Hepatocyte (in vitro differentiated cells): ENCODE data around the gene PVR.

ENCODE experiments used
- EZH2 ChIP-seq: fragments of 200-600 bp; sonication (generic); IDR thresholded peaks from 2 replicates; pipeline ENCODE4 v1.6.1; 2016; ENCODE audit warnings: antibody characterized with exemption, mild to moderate bottlenecking, borderline replicate concordance
- EZH2phosphoT487 ChIP-seq: fragments of 200-600 bp; sonication (generic); IDR thresholded peaks from one replicate; pipeline ENCODE4 v1.6.1; 2018; ENCODE audit warnings: antibody characterized with exemption, mild to moderate bottlenecking, low read depth, moderate library complexity; ENCODE audit not compliant: unreplicated experiment, severe bottlenecking
- TF ChIP-seq, protein P1 (sequence below): fragments of 200-600 bp; sonication (generic); IDR thresholded peaks from 2 replicates; pipeline ENCODE4 v1.5.1; 2016; ENCODE audit warnings: antibody characterized with exemption, mild to moderate bottlenecking; ENCODE audit not compliant: poor library complexity

DNA sequence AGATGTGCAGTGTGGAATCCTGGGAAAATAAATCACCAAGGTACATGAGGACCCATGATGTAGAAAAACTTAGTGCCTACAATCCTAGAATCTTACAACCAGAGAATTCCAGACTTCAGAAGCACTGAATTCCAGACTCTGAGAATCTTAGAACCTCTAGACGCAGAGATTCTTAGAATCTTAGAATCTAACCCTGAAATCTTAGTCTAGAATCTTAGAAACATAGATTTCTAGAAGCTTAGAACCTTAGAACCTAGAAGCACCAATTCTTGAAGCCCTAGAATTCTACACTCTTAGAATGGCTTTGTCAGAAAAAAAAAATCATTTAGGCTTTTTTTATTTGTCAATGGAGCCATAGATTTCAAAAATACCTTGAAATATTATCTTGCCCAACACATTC lies 61.3 kb downstream of the PVR start:
- TF ChIP-seq EZH2 (no peak), EZH2phosphoT487 (no peak)
- TF ChIP-seq, protein P1, sequence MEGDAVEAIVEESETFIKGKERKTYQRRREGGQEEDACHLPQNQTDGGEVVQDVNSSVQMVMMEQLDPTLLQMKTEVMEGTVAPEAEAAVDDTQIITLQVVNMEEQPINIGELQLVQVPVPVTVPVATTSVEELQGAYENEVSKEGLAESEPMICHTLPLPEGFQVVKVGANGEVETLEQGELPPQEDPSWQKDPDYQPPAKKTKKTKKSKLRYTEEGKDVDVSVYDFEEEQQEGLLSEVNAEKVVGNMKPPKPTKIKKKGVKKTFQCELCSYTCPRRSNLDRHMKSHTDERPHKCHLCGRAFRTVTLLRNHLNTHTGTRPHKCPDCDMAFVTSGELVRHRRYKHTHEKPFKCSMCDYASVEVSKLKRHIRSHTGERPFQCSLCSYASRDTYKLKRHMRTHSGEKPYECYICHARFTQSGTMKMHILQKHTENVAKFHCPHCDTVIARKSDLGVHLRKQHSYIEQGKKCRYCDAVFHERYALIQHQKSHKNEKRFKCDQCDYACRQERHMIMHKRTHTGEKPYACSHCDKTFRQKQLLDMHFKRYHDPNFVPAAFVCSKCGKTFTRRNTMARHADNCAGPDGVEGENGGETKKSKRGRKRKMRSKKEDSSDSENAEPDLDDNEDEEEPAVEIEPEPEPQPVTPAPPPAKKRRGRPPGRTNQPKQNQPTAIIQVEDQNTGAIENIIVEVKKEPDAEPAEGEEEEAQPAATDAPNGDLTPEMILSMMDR: no peak
